NCI-H2029 (cell line): ENCODE measurements around the gene TNFRSF4.

ENCODE experiments used
- DNase-seq: peaks from one replicate; lab custom pipeline; 2025; lab: John Stamatoyannopoulos, UW

TNFRSF4 gene

GRCh38 chr1:1169429-1170214 is 44.3 kb downstream of the TNFRSF4 start:
- DNase-seq: no peak

GRCh38 chr1:1168451-1169411 is 45.2 kb downstream of the TNFRSF4 start:
- no peak for DNase-seq

- no peak for DNase-seq
Observed at GRCh38 chr1:1167841-1168450, 46.0 kb downstream of the TNFRSF4 start.

- no peak for DNase-seq
Observed at GRCh38 chr1:1167398-1167821, 46.5 kb downstream of the TNFRSF4 start.

- no peak for DNase-seq
Observed at GRCh38 chr1:1166642-1167397, 47.1 kb downstream of the TNFRSF4 start.

- no peak for DNase-seq
Observed at GRCh38 chr1:1165900-1166421, 48.0 kb downstream of the TNFRSF4 start.

GRCh38 chr1:1165485-1165884 is 48.5 kb downstream of the TNFRSF4 start:
- DNase-seq: peak; percentile 46

GRCh38 chr1:1164701-1165451 is 49.1 kb downstream of the TNFRSF4 start:
- DNase-seq: peak; percentile 10

GRCh38 chr1:1164361-1164700 is 49.6 kb downstream of the TNFRSF4 start:
- no peak for DNase-seq

- no peak for DNase-seq
Observed at GRCh38 chr1:1163538-1164070, 50.3 kb downstream of the TNFRSF4 start.

- peak; percentile 92 for DNase-seq
Observed at GRCh38 chr1:1162597-1163537, 51.1 kb downstream of the TNFRSF4 start.

- DNase-seq: no peak
Observed at GRCh38 chr1:1161683-1162079, 52.3 kb downstream of the TNFRSF4 start.
